Activated CD4-positive, alpha-beta T cell treated with anti-CD3 and anti-CD28 coated beads, Interleukin-2, Interleukin-6, amounts not matched to agents 100 ng/mL and 50 ng/mL, durations not matched to agents 16 hours and 8 hours (primary cell): ENCODE measurements around the gene PNRC1.
"Not testable (repeated sequence)": the region's sequence is repeated elsewhere in the genome, so short reads cannot be mapped to it uniquely, and the experiment has no call there.

Experiments used
- DNase-seq: peaks from one replicate; pipeline ENCODE4 v3.0.0-alpha.2; 2020

PNRC1 gene

DNA sequence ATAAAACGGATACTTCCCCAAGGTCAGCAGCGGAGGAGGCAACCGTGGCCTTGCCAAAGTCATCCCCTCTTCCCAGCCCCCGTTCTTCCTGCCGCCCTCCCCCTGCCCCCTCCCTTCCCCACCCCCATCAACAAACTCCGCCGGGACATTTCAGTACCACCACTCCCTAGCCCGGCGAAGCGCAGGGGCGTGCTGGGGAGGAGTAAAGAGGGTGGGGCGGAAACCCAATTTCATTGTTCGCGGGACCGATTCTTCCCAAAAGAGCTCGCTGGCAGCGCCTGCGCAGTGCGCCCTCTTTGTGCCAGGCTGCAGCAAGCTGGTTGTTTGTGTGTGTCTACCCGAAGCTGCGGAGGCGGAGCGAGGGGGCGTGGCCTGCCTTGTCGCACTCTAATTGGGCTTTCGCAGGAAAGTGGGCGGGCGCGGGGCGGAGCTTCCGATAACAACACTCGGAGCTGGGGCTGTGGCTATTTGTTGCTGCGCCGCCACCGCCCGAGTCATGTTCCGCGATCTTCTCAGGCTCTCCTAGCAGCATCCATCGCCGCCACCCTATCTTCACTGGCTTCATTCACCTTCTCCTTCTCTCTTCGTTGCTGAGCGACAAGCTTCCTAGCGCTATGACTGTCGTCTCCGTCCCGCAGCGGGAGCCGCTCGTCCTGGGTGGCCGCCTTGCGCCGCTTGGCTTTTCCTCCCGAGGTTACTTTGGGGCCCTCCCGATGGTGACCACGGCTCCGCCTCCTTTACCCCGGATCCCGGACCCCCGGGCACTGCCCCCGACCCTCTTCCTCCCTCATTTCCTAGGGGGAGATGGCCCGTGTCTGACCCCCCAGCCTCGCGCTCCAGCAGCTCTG, at the start of gene PNRC1:
Gene PNRC1, plus strand, starts transcription at position 471 of the 848 bp plus-strand sequence. Its CDS starts 144 bp downstream, at position 615.
- peak; percentile 100 for DNase-seq

DNA sequence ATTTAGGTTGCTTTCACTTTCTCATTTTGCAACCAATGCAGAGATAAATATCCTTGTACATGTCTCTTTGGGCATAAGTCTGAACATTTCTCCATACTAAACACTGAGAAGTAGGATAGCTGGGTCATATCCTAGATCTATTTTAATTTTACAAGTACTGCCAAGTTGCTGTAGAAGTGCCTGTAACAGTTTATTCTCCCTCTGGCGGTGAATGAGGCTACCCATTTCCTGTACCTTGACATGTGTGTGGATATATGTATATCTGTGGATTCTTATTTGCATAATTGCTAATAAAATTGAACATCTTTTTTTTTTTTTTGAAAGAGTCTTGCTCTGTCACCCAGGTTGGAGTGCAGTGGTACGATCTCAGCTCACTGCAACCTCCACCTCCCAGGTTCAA, 48.0 kb upstream of the PNRC1 start:
- no peak for DNase-seq

DNA sequence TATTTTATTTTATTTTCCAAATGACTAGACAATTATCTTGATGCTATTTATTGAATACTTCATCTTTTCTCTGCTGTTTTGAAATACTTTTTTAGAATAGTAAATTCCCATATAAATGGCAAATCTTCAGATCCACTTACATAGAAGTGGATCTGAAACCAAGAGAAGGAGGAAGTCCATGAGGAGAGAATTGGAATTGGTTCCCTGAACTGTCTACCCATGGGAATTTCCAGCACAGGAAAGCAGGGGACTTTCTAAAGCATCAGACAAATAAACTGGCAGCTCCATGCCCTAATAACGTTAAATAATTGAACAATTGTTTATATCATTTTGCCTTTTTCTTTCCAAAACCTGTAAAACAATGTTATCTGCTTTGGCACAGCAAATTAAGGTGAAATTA, 47.1 kb upstream of the PNRC1 start:
- no peak for DNase-seq

DNA sequence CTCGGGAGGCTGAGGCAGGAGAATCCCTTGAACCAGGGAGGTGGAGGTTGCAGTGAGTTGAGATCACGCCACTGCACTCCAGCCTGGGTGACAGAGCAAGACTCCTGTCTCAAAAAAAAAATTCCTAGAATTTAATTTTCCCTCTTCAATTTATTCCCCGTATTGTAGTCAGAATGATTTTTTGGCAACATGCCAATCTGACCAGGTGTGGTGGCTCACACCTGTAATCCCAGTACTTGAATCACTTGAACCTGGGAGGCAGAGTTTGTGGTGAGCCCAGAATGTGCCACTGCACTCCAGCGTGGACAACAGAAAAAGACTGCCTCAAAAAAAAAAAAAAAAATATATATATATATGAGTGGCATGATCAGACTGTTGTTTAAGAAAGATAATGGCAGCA, 46.4 kb upstream of the PNRC1 start:
- DNase-seq = not testable (repeated sequence)

DNA sequence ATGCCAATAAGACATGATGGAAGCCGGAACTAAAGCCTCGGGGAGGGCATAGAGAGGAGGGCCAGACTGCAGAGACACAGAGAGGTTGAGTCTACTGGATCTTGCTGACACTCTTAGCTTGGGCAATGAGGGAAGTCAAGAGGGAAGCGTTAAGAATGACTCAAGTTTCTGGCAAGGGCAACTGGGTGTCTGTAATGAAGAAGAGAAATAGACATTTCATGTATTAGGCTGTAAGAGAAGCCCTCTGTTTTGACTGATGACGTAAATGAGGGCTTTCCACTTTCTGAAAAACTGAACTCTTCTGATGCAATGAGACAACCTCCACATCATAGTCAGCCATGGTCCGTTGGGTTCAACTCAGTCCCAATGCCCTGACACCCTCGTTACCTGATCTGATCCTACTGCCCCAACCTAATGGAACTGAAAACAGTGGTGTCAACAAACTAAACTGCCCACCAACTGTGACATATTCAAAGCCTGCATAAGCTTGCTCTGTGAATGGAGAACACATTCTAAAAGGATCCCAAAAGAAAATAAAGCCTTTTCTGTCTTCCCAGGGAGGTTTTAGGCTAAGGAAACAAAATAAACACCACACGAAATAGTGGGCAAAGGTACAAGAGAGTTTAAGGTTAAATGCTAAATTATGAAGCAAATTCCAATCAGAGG, 45.8 kb upstream of the PNRC1 start:
- DNase-seq = no peak

DNA sequence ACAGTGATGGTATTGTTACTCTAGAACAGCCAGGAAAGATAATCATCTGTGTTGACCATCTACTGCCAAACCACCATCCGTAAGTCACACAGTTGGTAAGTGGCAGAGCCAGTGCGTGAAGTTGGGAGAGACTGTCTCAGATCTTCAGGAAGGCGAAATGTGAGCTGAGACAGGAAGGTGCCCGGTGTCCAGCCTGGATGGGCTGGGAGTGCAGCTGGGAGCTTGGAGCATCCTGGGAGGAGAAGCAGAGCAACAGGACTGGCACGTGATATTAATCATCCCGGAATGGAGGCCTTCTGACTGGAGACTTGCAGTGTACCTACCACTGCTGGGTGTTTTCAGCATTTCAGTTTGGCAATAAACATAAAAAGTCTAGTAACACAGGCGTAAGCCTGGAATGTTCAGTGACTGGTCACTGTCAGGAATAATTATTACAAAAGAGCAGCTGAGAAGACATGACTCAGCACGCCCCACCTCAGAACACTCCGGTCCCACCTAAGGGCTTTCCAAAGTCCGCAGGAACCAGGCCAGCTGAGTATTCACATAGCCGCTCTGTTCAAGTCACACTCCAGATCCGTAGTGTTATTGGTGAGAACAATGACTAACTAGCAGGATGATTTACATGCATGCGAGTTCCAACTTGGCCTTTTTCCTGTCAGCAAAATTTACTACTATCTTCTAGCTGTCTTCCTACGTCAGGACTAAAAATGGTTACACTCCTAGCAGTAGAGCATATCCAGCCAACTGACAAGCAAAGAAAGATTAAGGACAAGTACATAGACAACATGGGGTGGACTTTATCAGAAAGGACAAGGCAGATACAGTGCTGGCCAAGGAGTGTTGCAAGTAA, 45.1 kb upstream of the PNRC1 start:
- no peak for DNase-seq

DNA sequence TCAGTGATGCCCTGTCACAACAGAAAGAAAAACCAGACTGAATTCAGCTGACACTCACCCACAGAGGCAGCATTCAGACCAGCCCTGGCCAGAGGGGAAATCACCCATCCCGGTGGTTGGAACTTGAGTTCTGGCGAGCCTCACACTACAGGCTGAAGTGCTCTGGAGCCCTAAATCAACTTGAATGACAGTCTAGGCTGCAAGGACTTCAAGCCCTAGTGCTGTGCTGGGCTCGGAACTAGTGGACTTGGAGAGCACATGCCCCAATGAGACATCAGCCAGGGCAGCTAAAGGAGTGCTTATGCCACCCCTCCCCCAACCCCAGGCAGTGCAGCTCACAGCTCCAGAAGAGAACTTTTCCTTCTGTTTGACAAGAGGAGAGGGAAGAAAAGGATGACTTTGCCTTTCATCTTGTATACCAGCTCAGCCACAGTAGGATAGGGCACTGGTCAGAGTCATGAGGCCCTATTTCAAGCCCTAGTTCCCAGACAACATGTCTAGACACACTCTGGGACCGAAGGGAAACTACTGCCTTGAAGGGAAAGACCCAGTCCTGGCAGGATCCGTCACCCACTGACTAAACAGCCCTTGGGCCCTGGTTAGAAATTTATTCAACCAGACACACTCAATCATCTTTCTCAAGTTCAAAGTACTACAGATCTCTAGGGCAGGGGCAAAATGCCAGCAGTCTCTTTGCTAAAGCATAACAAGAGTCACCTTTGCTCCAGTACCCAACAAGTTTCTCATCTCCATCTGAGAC, 43.2 kb upstream of the PNRC1 start:
- no peak for DNase-seq

DNA sequence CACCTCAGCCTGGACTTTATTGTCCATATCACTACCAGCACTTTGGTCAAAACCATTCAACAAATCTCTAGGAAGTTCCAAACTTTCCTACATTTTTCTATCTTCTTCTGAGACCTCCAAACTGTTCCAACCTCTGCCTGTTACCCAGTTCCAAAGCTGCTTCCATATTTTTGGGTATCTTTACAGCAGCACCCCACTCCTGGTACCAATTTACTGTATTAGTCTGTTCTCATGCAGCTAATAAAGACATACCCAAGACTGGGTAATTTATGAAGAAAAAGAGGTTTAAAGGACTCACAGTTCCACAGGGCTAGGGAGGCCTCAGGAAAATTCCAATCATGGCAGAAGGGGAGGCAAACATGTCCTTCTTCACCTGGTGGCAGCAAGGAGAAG, 42.7 kb upstream of the PNRC1 start:
- not testable (repeated sequence) for DNase-seq

DNA sequence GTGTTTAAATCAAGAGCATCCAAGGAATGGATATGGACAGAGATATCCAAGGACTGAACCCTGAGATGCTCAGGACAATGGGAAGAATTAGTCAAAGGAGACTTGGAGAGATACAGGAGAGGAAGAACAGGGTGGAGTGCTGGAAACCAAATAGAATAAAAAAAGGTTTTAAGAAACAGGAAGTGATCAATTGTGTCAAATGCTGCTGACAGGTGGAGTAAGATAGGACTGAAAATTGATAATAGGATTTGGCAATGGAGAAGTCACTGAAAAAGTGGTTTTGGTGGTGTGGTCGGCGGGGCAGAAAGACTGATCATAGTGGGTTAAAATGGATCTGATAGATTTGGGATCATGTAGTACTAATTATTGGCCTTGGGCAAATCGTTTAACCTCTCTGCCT, 37.9 kb upstream of the PNRC1 start:
- DNase-seq = no peak

DNA sequence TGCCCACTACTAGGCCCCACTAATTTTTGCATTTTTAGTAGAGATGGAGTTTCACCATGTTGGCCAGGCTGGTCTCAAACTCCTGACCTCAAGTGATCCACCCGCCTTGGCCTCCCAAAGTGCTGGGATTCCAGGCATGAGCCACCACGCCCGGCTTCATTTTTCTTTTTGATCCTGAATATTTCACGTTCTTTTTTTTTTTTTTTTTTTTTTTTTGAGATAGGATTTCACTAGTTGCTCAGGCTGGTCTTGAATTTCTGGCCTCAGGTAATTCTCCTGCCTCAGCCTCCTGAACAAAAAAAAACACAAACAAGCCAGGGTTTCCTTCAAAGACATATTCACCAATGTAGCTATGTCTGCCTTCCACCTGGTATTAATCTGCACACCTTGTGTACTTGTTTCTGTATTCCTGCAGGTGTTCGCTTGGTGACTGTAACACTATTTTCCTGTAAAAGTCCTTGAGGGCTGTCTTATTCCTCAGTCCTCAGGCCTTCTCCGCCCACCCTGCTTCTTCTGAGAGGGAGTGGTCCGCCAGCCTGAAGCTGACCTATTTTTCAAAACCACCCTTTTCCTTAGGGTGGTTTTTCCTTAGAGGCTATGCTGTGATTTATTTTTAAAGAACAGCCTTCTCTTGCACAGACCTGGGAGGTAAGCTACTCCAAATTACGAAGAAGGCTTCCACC, 36.1 kb upstream of the PNRC1 start:
- no peak for DNase-seq

DNA sequence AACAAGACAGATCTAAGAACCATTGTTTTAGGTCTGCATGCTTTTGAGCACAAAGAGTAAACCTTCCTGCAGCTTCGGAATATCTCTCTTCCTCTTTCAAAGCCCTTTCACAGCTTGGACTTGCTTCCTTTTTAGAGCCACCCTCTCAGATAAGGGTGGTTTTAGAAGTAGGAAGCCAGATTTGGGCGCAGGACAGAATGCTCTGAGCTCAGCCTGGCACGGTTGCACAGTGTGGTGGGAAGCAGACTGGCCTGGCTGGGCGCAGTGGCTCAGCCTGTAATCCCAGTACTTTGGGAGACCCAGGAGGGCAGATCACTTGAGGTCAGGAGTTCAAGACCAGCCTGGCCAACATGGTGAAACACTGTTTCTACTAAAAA, 35.6 kb upstream of the PNRC1 start:
- DNase-seq = no peak

DNA sequence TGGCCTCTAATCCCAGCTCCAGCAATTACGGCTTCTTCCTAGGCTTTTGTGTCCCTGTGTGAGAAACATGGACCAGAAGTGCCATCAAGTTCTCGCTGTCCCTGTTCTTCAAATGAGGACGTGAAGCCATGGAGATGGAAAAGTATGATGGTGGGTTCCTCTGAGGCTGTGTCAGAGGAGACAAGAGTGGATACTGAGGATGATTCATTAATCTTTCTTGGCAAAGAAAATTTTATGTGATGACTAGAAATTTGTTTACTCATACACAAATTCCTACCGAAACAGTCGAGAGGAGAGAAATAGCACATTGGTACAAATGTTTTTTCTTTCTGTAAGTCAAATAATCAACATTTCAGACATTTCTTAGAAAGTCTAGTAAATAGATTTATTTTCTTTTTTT, 35.0 kb upstream of the PNRC1 start:
- DNase-seq = no peak

DNA sequence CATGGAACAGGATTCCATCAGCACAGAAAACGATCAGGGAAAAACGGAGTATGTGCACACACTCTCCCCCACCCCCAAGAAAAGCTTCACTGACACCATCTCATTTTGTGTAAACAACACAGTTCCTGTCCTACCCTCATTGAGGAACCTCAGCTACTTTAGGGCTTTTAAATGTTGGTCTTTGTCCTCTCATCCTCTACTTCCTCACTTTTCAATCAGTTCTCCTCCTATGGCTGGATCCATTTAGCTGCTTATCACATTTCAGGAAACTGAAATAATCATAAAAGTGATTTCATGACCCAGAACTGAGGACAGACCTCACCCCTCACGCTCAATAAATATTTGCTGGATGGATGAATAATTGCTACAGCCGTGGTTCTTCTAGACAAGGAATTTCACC, 33.1 kb upstream of the PNRC1 start:
- DNase-seq = no peak

DNA sequence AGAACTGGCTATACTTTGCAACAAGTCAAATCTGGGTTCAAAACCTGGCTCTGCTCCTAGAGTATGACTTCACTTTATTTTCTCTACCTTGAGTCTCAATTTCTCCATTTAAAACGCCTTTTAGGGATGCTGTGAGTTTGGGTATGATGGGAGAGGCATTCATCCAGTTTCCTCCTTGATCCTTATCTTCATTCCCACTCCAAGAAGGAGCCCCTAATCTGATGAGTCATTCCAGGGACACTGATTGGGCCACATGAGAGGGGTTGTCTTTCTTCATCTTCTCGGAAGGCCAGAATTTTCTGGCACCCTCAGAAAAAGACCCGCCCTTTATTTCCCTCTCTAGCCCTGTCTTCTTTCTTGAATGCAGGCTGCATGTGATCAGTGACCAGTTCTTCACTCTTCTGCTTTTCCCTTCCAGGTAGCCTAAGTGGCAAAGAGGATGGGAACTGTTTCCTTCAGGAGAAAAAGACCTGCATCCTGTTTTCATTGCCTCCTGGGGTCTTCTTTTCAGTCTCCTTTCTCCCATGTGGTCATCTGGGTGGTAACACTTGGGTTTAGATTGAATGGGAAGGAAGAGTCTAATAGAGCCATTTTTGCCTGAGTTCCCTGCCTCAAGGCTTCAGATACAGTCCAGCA, 32.1 kb upstream of the PNRC1 start:
- no peak for DNase-seq

DNA sequence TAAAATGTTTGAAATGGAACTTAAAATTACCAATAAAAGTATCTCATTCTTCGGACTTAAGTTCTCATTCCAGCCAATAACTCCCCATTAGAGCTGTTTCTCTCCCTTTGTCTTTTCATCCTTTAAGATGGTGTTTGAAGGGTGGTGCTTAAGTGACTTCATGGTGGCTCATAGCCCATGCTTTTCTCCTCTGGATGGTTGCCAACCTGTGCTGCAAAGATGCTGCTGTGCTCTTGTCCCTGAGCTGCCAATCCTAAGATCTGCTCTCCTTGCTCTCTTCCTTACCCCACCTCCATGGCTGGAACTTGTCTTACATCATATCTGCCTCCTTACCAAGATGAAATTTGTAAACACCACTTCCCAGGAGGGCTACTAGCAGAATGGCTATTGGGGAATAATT, 31.6 kb upstream of the PNRC1 start:
- DNase-seq = no peak

DNA sequence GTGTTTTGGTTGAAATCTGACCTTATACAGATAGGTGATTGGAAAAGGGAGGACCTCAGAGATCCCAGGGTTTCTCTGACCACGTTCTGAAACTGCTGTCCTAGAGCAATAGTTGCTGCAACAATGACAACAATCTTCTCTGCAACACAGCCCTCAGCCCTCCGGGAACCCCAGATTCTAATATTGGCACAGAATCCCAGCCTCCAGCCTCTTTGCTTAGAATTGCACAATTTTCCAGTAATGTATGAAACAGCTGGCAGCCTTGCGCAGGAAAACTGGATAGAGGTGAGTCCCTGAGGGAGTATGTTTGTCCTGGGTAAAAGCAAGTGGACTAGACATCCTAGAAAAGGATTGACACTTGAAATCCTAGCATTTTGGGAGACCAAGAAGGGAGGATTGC, 30.4 kb upstream of the PNRC1 start:
- DNase-seq = no peak

DNA sequence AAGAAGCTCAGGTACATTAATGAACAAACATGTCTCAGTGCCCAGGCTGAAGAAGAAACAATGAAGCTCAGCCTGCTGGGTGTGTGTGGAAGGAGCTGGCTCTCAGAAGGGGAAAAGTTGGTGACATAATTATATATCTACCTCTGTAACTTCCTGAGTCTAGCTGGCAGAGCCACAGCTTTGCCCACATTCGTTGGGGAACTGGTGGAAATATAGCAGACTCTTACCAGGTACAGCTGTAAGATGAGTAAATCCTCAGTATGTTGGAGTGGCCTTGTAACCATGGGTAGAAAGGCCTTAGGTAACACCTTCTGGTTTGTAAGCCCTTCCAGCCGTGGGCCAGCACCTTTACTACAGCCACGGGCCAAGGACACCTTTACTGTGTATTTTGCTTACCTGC, 29.9 kb upstream of the PNRC1 start:
- no peak for DNase-seq

DNA sequence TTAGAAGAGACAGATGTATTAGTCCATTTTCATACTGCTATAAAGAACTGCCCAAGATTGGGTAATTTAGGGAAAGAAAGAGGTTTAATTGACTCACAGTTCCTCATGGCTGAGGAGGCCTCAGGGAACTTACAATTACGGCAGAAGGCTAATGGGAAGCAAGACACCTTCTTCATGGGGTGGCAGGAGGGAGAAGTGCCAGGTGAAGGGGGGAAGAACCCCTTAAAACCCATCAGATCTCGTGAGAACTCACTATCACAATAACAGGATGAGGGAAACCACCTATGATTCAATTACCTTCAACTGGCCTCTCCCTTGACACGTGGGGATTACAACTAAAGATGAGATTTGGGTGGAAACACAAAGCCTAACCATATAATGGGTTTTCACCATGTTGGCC, 28.9 kb upstream of the PNRC1 start:
- peak; percentile 8 for DNase-seq

DNA sequence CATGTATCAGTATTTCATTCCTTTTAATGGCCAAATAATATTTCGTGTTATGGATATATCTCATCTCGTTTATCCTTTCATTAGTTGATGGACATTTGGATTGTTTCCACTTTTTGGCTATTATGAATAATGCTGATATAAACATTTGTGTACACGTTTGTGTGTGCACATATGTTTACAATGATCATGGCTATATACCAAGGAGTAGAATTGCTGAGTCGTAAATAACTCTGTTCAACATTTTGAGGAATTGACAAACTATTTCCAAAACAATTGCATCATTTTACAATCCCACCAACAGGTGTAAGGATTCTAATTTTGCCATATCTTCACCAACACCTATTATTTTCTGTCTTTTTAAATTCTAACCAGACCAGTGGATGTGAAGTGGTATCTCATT, 26.3 kb upstream of the PNRC1 start:
- no peak for DNase-seq

DNA sequence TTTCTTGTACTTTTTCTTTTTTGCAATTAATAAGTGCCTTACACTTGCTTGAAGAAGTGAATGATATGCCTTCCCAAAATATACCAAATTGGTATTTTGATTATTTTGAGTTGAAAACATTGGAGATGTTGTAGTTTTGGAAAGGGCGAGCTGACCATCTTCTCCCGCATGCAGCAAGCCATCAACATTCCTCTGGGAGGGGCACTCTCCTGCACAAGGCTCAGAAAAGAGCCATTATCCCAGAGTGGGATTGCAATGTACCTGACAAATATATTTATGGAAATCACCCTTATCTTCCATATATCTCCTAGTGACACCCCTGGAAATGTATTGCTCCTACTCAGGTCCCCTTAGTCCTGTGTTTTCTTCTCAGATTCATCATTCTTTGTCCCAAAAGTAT, 22.8 kb upstream of the PNRC1 start:
- no peak for DNase-seq

DNA sequence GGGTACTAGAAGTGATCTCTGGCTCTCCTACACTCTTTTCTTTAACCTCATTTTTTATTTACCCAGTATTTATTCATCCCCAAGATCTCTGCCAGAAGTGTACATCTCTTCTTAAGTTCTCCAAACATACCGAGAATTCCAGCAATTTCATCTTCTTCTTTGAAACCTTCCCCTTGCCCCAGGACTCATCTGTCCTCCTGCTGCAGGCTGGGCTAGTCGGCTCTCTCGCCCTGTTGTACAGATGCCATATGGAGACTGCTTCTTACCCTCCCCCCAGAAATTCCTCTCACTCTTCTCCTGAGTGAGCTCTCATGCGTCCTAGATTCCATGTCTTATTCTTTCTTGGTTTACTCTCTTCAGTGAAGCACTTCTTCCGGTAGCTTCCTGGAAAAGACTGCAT, 21.9 kb upstream of the PNRC1 start:
- no peak for DNase-seq

DNA sequence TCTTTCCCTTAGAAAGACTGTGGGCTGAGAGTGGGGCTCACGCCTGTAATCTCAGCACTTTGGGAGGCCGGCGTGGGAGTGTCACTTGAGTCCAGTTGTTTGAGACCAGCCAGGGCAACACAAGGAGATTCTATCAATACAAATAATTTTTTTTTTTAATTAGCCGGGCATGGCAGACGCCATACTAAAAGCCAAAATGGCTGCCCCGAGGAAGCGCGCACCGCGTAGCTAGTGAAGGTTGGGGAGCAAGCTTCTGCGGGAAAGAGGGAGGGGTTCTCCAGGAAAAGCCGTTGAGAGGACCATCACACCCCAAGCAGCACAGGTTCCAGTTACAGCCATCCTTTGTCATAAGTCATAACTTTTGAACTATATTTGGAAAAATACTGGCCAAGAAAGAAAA, 21.3 kb upstream of the PNRC1 start:
- no peak for DNase-seq
